HepG2 (cell line): ENCODE results near the gene MORN5. TPM values are rescaled to one million over a fixed set of nuclear protein-coding genes. Genes with fewer than 3 reads are reported as not detected.
A peak's percentile ranks its signal among the peaks of the same experiment; 100 is the strongest.

Source experiments
- ATAC-seq: fragments of 200-7000 bp; cut with Tn5 transposase; 3 replicates; pipeline ENCODE4 v1.9.1; 2020; ENCODE audit warnings: mild to moderate bottlenecking, moderate library complexity
- BruUV-seq: library from RNA; stranded (reverse); fragments of 400-500 nt; replicated peaks from 2 replicates; lab custom pipeline; 2021; lab: Mats Ljungman, UMichigan
- CTCF ChIA-PET: fragments of 300-600 bp; formaldehyde crosslinking; extraction: SDS; loops from one replicate; lab custom pipeline; 2021; ENCODE audit warnings: low total read pairs, inconsistent platforms, low intra/inter-chr PET ratio; lab: Yijun Ruan, JAX
- POLR2A ChIA-PET: fragments of 350-600 bp; sonication (Branson Sonifier 250); formaldehyde crosslinking; loops from one replicate; lab custom pipeline; 2020; ENCODE audit warnings: antibody characterized with exemption, inconsistent platforms; lab: Yijun Ruan, JAX
- DNase-seq: peaks from one replicate; pipeline ENCODE4 v3.0.0-alpha.2; 2015; ENCODE audit warnings: low spot score
- FAIRE-seq: peaks from 3 replicates; lab custom pipeline; 2011; peaks lifted over from hg19 to GRCh38; lab: Jason Lieb, UNC
- H2AFZ ChIP-seq: one replicate; pipeline ENCODE4 v1.6.1; 2011; ENCODE audit warnings: low read length, inconsistent platforms
- H3K27ac ChIP-seq: fragments of 300-600 bp; 3 replicates; pipeline ENCODE4 v1.8.0; 2011; ENCODE audit warnings: mixed run types, mild to moderate bottlenecking, mixed read lengths, low read length, inconsistent platforms; ENCODE audit not compliant: insufficient read depth; ENCODE audit errors: extremely low read length
- H3K27me3 ChIP-seq, 2 experiments: fragments of 200-600 bp in 1 of 2; 2 replicates in 1 of 2; 3 replicates in 1 of 2; pipeline versions ENCODE4 v1.6.0 to v1.8.0; 2011; ENCODE audit warnings: low read length in 2 of 2, mild to moderate bottlenecking in 2 of 2, moderate library complexity in 2 of 2, inconsistent platforms in 1 of 2; ENCODE audit not compliant: insufficient read depth in 2 of 2, control insufficient read depth in 1 of 2
- H3K36me3 ChIP-seq, 2 experiments: fragments of 200-600 bp in 1 of 2; replicated peaks in 1 of 2; 2 replicates in 1 of 2; 3 replicates in 1 of 2; pipeline versions ENCODE4 v1.5.1 to v1.8.0; 2011; ENCODE audit warnings: low read length in 2 of 2, inconsistent platforms in 1 of 2; ENCODE audit not compliant: insufficient read depth in 2 of 2, control insufficient read depth in 1 of 2
- H3K4me1 ChIP-seq: 2 replicates; pipeline ENCODE4 v1.5.1; 2012; ENCODE audit warnings: low read length, inconsistent platforms; ENCODE audit not compliant: insufficient read depth
- H3K4me2 ChIP-seq: 2 replicates; pipeline ENCODE4 v1.6.0; 2011; ENCODE audit warnings: low read depth, low read length, inconsistent platforms
- H3K4me3 ChIP-seq, 3 experiments: fragments of 200-600 bp in 1 of 3; sonication (generic), shearing (Covaris generic) in 1 of 3; replicated peaks in 1 of 3; 2 replicates each; pipeline ENCODE4 v1.5.1; 2011 to 2016; ENCODE audit warnings: low read length in 3 of 3, inconsistent platforms in 2 of 3, low read depth in 2 of 3, mild to moderate bottlenecking in 2 of 3, control low read depth in 1 of 3, mixed read lengths in 1 of 3; ENCODE audit not compliant: insufficient read depth in 1 of 3
- H3K79me2 ChIP-seq: one replicate; pipeline ENCODE4 v1.6.1; 2011; ENCODE audit warnings: low read length, inconsistent platforms; ENCODE audit not compliant: insufficient read depth
- H3K9ac ChIP-seq: 2 replicates; pipeline ENCODE4 v1.6.0; 2011; ENCODE audit warnings: mild to moderate bottlenecking, low read depth, low read length, inconsistent platforms; ENCODE audit not compliant: insufficient read depth
- H3K9me3 ChIP-seq: 2 replicates; pipeline ENCODE4 v1.5.1; 2012; ENCODE audit warnings: mild to moderate bottlenecking, low read length
- H4K20me1 ChIP-seq: 2 replicates; pipeline ENCODE4 v1.6.0; 2011; ENCODE audit warnings: inconsistent platforms, mild to moderate bottlenecking, low read length, moderate library complexity; ENCODE audit not compliant: insufficient read depth
- AKAP8 ChIP-seq: sonication (generic); formaldehyde crosslinking; IDR thresholded peaks from 2 replicates; pipeline ENCODE4 v1.5.1; 2020; ENCODE audit warnings: mild to moderate bottlenecking, missing genetic modification reagents
- CREB1 ChIP-seq, 2 experiments: fragments of 450-650 bp in 1 of 2; IDR thresholded peaks; 2 replicates each; pipeline ENCODE4 v1.6.1; 2016 to 2017; ENCODE audit warnings: control low read depth in 1 of 2, mild to moderate bottlenecking in 1 of 2, missing compliant biosample characterization in 1 of 2, missing genetic modification characterization in 1 of 2
- FOXK2 ChIP-seq: fragments of 450-650 bp; IDR thresholded peaks from 2 replicates; pipeline ENCODE4 v1.6.1; 2016
- HIVEP1 ChIP-seq: sonication (generic); formaldehyde crosslinking; IDR thresholded peaks from 2 replicates; pipeline ENCODE4 v1.4.0; 2020; ENCODE audit warnings: mild to moderate bottlenecking, missing genetic modification reagents
- HNRNPLL ChIP-seq: fragments of 200-400 bp; formaldehyde crosslinking; IDR thresholded peaks from 2 replicates; pipeline ENCODE4 v1.6.1; 2017; ENCODE audit warnings: mild to moderate bottlenecking, low read depth, low read length; ENCODE audit not compliant: poor library complexity, severe bottlenecking
- MAF1 ChIP-seq: sonication (generic); formaldehyde crosslinking; IDR thresholded peaks from 2 replicates; pipeline ENCODE4 v1.5.0; 2020; ENCODE audit warnings: missing genetic modification reagents, borderline replicate concordance
- MLX ChIP-seq: IDR thresholded peaks from 2 replicates; pipeline ENCODE4 v1.6.1; 2016
- PREB ChIP-seq: sonication (generic); formaldehyde crosslinking; IDR thresholded peaks from 2 replicates; pipeline ENCODE4 v1.4.0; 2020; ENCODE audit warnings: missing genetic modification reagents
- SRY ChIP-seq: sonication (generic); formaldehyde crosslinking; IDR thresholded peaks from 2 replicates; pipeline ENCODE4 v1.8.0; 2022; ENCODE audit warnings: mild to moderate bottlenecking, missing genetic modification reagents
- ZBTB7A ChIP-seq: sonication (generic); formaldehyde crosslinking; IDR thresholded peaks from 2 replicates; pipeline ENCODE4 v1.8.0; 2022; ENCODE audit warnings: mild to moderate bottlenecking, missing genetic modification reagents
- ZNF232 ChIP-seq: sonication (generic); formaldehyde crosslinking; IDR thresholded peaks from 2 replicates; pipeline ENCODE4 v1.4.0; 2020; ENCODE audit warnings: missing genetic modification reagents, borderline replicate concordance
- ZNF33A ChIP-seq: sonication (generic); formaldehyde crosslinking; IDR thresholded peaks from 2 replicates; pipeline ENCODE4 v1.5.1; 2020; ENCODE audit warnings: missing genetic modification reagents, mild to moderate bottlenecking, moderate library complexity, borderline replicate concordance
- ZNF362 ChIP-seq: sonication (generic); formaldehyde crosslinking; IDR thresholded peaks from 2 replicates; pipeline ENCODE4 v1.4.0; 2020; ENCODE audit warnings: missing genetic modification reagents, mild to moderate bottlenecking, borderline replicate concordance
- ZNF570 ChIP-seq: sonication (generic); formaldehyde crosslinking; IDR thresholded peaks from 2 replicates; pipeline ENCODE4 v1.4.0; 2020; ENCODE audit warnings: mild to moderate bottlenecking, missing genetic modification reagents, borderline replicate concordance
- ZNF609 ChIP-seq: sonication (generic); formaldehyde crosslinking; IDR thresholded peaks from 2 replicates; pipeline ENCODE4 v1.4.0; 2020; ENCODE audit warnings: mild to moderate bottlenecking, missing genetic modification reagents, borderline replicate concordance
- ZNF781 ChIP-seq: sonication (generic); formaldehyde crosslinking; IDR thresholded peaks from 2 replicates; pipeline ENCODE4 v1.5.1; 2020; ENCODE audit warnings: borderline replicate concordance, mild to moderate bottlenecking, missing genetic modification reagents; ENCODE audit errors: not compliant biosample characterization
- WGBS: methylation state at CpG from one replicate; pipeline ENCODE4 v1.1.6; 2017; ENCODE audit warnings: low lambda C conversion rate; 5-methylcytosine and 5-hydroxymethylcytosine counted together
- in situ Hi-C: cut with HindIII; loops from 2 replicates; pipeline ENCODE4 v1.10.0; 2017; ENCODE audit warnings: low pct_unique_long_range_greater_than_20kb; ENCODE audit not compliant: extremely low pct_ligation_motif_present
- intact Hi-C: fragments of 100-400 bp; cut with micrococcal nuclease; formaldehyde crosslinking; loops from one replicate; pipeline ENCODE4 v1.10.0; 2022; ENCODE audit not compliant: unreplicated experiment
- polyA plus RNA-seq, 8 experiments: library from polyadenylated mRNA; depleted of rRNA in 3 of 8; stranded (reverse) in 7 of 8; unstranded in 1 of 8; fragments of >200 nt; fragmentation: Illumina TruSeq in 4 of 8; extraction: Trizol in 4 of 8; gene quantifications; 2 replicates each; pipeline versions ENCODE4 v1.2.1 to v1.2.3, GENCODE V29; 2011 to 2016; ENCODE audit warnings: low read depth in 4 of 8, missing spikeins in 1 of 8, mixed read lengths in 1 of 8; ENCODE audit not compliant: insufficient read depth in 1 of 8
- total RNA-seq, 5 experiments: library from RNA; depleted of rRNA; stranded (reverse); fragments of >200 nt; fragmentation: Illumina TruSeq; extraction: Trizol; gene quantifications; 2 replicates each; pipeline ENCODE4 v1.2.3, GENCODE V29; 2016; ENCODE audit warnings: low read depth in 1 of 5

MORN5 gene
- total and polyA plus RNA-seq, 2 of the 13 experiments (the other 11 are each of a cell fraction or from before 2014, with no cell fraction given), result not detected

GRCh38 chr9:122125158-122125508, 34.6 kb upstream of the MORN5 start:
- ATAC-seq (peak; percentile 84), DNase-seq (peak; percentile 53), FAIRE-seq (peak; percentile 61)
- H3K4me2 ChIP-seq, result peak overlapping the region; percentile 72
- no peak overlapping the region for H3K9ac ChIP-seq
- no TSS peak for BruUV-seq
- H3K27ac ChIP-seq, result no peak overlapping the region
- ChIA-PET CTCF (interaction anchor here (0.8 to 6.0 kb wide), 12 partner anchors 10 to 685 kb away, joined by 3 to 95 read pairs (median 5); partner anchors contain the start of genes MRRF and RBM18), POLR2A (interaction anchor here (1.0 to 1.6 kb wide), 2 partner anchors 27 to 140 kb away, joined by 3 to 5 read pairs; partner anchors contain the start of genes MRRF and RBM18)
- no peak overlapping the region for H2AFZ ChIP-seq
- no peaks in the 10 kb centered on the region for H3K79me2 ChIP-seq
- H3K4me3 ChIP-seq, result peak overlapping the region in 2 of 3 experiments; percentile 21 to 64; a peak in 2 of 6 replicates
- H3K9me3 ChIP-seq, result no peaks in the 10 kb centered on the region
- no peaks in the 10 kb centered on the region for H4K20me1 ChIP-seq
- H3K27me3 ChIP-seq, result peaks cover 0 to 5% of the 10 kb centered on the region in 2 experiments; a peak in 1 of 5 replicates
- in situ Hi-C loops, result loop anchor here (10.0 kb wide), 1 partner anchor 330 kb away; no protein-coding TSS in a partner anchor
- peaks cover 17% of the 10 kb centered on the region for H3K4me1 ChIP-seq
- WGBS, result 10% methylated on average over 1 of the region's 8 CpGs
- H3K36me3 ChIP-seq, result no peaks in the 10 kb centered on the region
- intact Hi-C loops, result loop anchor here (1.0 to 2.0 kb wide), 4 partner anchors 14 to 328 kb away; no protein-coding TSS in a partner anchor
- TF ChIP-seq MAF1 (no peak), ZNF609 (CRISPR knock-in tag) (no peak), PREB (CRISPR knock-in tag) (no peak), HIVEP1 (CRISPR knock-in tag) (no peak), HNRNPLL (no peak), ZNF33A (CRISPR knock-in tag) (no peak), ZNF781 (CRISPR knock-in tag) (peak; percentile 61), ZBTB7A (CRISPR knock-in tag) (no peak), FOXK2 (no peak), MLX (CRISPR knock-in tag) (no peak), ZNF232 (CRISPR knock-in tag) (peak; percentile 49; the same call in 1 of the 2 replicates), CREB1 (IDR thresholded peaks at IDR 0.05) (no peak), CREB1 (CRISPR knock-in tag; IDR thresholded peaks at IDR 0.05) (no peak), ZNF362 (CRISPR knock-in tag) (no peak), SRY (CRISPR knock-in tag) (no peak), AKAP8 (no peak), ZNF570 (CRISPR knock-in tag) (no peak)
